HG03135 (cell line): Measurements from ENCODE around the gene ADAM10.

Experiments used
- ATAC-seq: cut with Tn5 transposase; IDR thresholded peaks from one replicate; pipeline ENCODE4 v1.9.1; 2021; ENCODE audit warnings: mild to moderate bottlenecking, moderate library complexity; ENCODE audit not compliant: unreplicated experiment

The ADAM10 gene

DNA sequence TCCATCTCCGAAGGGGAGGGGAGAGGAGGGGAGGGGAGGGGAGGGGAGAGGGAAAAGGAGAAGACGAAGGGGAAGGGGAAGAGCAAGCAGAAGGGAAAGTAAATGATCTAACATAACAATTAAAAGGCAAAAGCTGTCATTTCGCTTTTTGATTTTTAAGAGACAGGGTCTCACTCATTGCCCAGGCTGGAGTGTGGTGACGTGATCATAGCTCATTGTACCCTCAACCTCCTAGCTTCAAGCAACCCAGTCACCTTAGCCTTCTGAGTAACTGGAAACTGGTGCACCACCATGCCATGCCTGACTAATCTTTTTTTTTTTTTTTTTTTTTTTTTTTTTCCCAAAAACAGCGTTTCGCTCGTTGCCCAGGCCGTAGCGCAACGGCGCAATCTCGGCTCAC, 22.6 kb downstream of the ADAM10 start:
- ATAC-seq = no peak

- ATAC-seq = peak; percentile 80
These were observed 25.0 kb downstream of the ADAM10 start for GRCh38 chr15:58724466-58724865.

DNA sequence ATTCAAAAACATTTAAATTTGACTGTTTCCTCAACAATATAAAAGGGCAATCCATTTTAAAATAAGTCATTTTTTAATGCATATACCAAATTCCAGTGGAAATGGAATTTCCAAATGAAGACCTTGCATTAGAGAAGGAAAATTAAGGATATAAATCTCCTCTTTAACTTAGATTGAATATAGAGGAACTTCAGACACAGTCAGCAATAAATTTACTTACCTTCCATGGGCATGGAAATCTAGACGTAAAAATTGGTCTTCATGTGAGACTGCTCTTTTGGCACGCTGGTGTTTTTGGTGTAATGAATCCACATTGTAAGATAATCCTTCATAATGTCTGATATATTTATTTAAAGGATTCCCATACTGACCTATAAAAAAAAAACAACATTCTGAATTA, 32.1 kb downstream of the ADAM10 start:
- ATAC-seq = no peak

DNA sequence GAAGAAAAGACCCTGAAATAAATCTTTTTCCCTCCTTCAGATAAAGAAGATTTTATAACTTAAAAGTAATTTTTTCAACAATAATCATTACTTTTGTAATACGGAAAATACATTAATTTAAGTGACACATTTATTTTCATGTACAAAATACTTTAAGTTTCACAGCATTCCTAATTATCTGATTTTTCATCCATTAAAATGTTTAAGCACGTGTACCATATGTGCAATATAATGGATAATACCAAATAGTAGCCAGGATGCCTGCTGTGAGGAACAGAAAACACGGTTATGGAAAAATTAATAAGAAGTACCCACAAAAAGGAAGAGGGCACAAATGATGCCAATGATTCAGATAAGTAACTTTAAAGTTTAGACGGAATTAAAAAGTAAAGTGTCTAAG, 33.5 kb downstream of the ADAM10 start:
- ATAC-seq = no peak

DNA sequence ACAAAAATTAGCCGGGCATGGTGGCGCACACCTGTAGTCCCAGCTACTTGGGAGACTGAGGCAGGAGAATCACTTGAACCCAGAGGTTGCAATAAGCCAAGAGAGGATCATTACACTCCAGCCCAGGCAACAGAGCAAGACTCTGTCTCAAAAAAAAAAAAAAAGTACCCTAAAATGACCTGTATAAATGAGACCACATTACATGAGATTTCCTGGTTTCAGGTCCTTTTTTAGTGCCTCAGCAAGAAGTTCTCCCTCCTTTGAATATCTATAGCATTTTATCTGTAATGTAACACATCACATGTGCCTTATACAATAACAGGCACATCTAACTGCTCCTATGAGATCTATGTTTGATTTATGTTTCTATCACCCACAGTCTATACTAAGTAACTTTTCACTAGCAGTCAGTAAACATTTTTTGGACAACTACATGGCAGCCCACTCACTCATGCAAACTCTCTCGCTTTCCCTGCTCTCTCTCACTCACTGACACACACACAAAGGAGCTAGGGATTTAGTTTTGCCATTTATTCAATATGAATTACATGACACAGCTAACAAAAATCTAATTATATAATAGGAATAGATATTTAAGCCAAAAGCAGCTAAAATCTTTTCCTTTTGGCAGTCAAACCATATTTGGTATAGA, 34.1 kb downstream of the ADAM10 start:
- no peak for ATAC-seq

- ATAC-seq = no peak
These were observed 38.8 kb downstream of the ADAM10 start for GRCh38 chr15:58710701-58711100.

DNA sequence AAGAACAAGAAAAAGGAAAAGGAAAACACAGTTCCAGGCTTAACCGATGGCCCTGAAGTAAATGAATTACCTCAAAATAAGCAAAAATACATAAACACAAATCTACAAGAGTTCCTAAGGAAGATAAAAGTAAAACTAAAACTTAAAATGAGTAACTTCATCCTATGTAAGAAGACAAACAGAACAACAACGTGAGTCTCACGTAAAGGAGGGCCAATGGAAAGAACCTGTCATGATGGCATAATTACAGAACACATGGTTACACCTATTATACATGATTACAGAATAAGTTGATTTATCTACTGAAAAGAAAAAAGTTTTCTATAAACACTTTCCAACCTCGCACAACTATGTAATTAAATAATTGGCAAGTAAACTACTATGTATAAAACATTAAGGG, 42.1 kb downstream of the ADAM10 start:
- no peak for ATAC-seq

DNA sequence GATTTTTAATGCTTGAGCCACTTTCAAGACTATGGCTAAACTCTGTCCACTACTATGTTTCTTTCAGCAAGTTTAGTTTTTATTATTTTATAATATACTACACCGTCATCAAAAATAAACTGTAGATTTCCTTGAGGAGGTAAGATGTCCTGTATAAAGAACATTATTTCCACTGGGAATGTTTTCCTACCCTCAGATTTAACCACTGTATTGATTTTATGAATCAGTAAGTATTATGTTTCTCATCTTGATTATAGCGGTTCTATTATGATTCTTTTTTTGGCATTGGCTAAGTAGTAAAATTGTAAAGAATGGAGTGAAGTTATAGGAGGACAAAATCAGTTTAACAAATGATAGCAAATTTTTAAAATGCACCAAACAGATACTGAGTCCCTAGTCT, 44.4 kb downstream of the ADAM10 start:
- no peak for ATAC-seq

GRCh38 chr15:58704155-58704865, 45.2 kb downstream of the ADAM10 start:
- ATAC-seq = no peak

- no peak for ATAC-seq
These were observed 45.9 kb downstream of the ADAM10 start for GRCh38 chr15:58703610-58704009.

DNA sequence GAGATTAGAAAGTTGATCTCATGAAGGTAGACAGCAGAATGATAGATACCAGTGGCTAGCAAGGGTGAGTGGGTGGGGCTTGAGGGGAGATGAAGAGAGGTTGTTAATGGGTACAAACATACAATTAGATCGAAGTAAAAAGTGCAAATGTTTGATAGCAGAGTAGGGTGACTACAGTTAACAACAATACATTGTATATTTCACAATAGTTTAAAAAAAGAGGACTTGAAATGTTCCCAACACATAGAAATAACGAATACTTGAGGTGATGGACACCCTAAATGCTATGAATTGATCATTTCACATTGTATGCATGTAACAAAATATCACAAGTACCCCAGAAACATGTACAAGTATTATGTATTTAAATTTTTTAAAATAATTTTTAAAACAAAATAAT, 47.3 kb downstream of the ADAM10 start:
- ATAC-seq = no peak

DNA sequence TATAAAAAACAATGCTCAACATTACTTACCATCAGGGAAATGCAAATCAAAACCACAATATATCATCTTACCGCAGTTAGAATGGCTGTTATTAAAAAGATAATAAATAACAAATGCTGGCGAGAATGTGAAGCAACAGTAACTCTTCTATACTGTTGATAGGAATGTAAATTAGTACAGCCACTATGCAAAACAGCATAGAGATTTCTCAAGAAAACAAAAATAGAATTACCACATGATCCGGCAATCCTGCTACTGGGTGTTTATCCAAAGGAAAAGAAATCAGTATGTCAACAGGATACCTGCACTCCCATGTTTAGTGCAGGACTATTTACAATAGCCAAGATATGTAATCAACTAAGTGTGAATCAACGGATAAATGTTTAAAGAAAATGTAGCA, 48.1 kb downstream of the ADAM10 start:
- no peak for ATAC-seq

- ATAC-seq = no peak
These were observed 49.7 kb downstream of the ADAM10 start for GRCh38 chr15:58699769-58700168.

DNA sequence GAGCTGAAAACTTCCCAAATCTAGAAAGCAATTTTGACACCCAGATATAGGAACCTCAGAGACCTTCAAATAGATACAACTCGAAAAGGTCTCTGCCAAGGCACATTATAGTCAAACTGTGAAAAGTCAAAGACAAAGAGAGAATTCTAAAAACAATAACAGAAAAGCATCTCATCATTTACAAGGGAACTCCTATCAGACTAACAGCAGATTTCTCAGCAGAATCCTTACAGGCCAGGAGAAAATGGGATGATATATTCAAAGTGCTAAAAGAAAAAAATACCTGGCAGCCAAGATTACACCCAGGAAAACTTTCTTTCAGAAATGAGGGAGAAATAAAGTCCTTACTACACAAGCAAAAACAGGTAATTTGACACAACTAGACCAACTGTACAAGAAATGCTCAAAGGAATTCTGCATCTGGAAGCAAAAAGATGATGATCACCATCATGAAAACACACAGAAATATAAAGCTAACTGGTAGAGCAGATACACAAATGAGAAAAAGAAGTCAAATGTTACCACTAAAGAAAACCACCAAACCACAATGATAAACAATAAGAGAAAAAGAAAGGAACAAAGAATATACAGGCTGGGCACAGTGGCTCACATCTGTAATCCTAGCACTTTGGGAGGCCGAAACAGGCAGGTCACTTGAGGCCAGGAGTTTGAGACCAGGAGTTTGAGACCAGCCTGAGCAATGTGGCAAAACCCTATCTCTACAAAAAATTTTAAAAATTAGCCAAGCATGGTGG, 50.4 kb downstream of the ADAM10 start:
- no peak for ATAC-seq

- ATAC-seq = no peak
These were observed 52.3 kb downstream of the ADAM10 start for GRCh38 chr15:58697220-58697619.

- ATAC-seq = no peak
These were observed 52.8 kb downstream of the ADAM10 start for GRCh38 chr15:58696738-58697137.

DNA sequence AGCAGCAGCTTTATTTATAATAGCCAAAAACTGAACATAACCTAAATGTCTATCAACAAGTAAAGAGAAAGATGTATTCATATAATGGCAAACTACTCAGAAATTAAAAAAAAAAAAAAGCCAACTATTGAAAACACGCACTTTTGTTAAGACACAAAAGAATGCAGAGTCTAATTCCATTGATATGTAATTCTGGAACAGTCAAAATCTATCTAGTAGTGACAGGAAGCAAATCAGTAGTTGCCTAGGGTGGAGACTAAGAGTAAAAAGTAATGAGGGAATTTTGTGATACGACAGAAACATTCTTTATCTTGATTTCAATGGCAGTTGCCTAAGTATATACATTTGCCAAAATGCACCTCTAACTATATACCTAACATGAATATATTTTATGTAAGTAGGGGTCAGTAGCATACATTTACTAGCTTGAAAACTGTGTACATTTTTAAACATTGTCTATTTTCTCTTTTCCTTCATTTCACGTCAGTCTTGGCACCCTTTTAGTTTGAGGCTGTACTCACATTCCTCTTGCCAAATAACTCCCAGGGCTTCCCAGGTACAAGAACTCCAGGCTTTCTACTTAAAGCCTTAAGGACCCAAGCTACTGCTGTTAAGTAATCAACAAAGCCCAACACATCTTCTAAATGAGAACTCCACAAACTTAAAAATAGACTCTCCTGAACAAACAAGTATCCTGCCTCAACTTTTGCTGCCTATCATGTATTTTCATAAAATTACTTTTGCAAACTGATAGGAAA, 54.7 kb downstream of the ADAM10 start:
- no peak for ATAC-seq

GRCh38 chr15:58690703-58691102, 58.8 kb downstream of the ADAM10 start:
- peak; percentile 55 for ATAC-seq

GRCh38 chr15:58689646-58690045, 59.9 kb downstream of the ADAM10 start:
- no peak for ATAC-seq

- ATAC-seq = no peak
These were observed 63.2 kb downstream of the ADAM10 start for GRCh38 chr15:58686286-58686685.

DNA sequence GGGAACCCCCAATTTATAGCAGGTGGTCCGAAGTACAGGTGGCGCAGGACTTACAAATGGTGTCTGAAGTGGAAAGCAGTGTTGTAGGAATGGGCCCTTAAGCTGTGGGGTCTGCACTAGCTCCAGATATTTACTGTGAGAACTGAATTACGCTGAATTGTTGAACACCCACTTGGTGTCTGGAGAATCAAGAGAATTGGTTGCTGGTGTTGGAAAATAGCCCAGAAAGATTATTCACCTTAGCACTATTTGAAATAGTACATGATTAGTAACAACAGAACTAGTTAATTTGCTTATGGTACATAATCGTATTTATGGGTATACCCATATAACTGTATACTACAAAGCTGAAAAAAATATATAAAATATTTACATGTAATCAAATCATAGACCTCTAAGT, 64.8 kb downstream of the ADAM10 start:
- ATAC-seq = no peak
